NCI-H2171 (cell line): Measurements from ENCODE around the gene FRRS1.
A peak's percentile ranks its signal among the peaks of the same experiment; 100 is the strongest.

Experiments
- DNase-seq: peaks from one replicate; lab custom pipeline; 2025; lab: John Stamatoyannopoulos, UW

FRRS1 gene

GRCh38 chr1:99728494-99729235, 37.8 kb downstream of the FRRS1 start:
- peak; percentile 21 for DNase-seq

GRCh38 chr1:99727575-99728185, 38.8 kb downstream of the FRRS1 start:
- no peak for DNase-seq

- no peak for DNase-seq
Observed at GRCh38 chr1:99726818-99727217, 39.6 kb downstream of the FRRS1 start.

DNA sequence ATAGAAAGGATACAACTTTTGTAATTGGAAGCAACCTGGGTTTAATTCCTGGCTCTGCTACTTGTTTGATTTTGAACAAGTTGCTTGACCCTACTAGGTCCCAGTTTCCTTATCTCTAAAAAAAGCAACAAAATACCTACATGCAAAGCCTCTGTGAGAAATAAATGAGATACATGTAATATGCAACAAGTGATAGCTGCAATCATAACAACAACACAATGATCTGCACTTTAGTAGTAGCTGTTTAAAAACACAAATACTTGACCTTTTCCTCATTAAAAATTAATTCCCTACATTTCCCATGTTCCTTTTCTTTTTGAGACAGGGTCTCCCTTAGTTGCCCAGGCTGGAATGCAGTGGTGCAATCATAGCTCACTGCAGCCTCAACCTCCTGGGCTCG, 40.0 kb downstream of the FRRS1 start:
- no peak for DNase-seq

DNA sequence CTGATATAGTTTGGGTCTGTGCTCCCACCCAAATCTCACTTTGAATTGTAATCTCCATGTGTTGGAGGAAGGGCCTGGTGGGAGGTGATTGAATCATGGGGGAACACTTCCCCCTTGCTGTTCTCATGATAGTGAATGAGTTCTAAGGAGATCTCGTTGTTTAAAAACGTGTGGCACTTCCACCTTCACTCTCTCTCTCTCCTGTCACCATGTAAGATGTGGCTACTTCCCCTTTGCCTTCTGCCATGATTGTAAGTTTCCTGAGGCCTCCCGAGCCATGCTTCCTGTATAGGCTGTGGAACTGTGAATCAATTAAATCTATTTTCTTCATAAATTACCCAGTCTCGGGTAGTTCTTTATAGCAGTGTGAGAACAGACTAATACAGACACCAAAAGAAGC, 40.4 kb downstream of the FRRS1 start:
- no peak for DNase-seq

- DNase-seq: no peak
Observed at GRCh38 chr1:99723251-99723650, 43.2 kb downstream of the FRRS1 start.

DNA sequence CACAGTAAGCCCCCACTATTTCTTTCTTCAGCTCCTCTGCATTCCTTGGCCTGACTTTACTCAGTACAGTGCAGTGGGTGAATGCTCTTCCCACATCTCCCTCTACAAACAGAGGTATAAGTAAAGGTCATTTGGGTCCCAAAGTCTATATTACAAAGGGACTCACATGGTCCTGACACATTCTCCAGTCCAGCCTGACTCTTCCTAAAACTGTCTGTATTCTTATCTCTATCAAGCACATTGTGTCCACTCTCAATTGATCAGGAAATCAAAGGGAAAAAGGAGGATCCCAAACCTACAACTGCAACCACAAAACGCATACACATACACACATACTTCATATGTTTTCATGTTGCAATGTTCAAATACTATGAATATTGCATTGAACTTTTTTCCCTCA, 49.4 kb downstream of the FRRS1 start:
- DNase-seq: no peak

DNA sequence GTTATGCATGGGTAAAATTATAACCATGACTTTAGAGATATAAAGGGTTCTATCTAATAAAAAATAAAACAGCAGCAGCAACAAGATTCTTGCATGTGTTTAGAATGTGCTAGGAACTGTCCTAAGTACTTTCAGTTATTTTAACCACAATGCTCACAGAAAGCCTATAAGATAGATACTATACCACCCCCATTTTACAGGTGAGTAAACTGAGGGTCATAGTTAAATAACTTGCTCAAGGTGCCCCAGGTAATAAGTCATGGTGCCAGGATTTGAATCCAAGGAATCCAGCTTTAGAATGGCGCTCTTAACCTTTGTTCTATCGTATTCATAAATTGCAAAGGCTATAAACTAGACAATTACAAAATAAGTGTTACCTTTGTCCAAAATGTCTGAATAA, 53.4 kb downstream of the FRRS1 start:
- no peak for DNase-seq

DNA sequence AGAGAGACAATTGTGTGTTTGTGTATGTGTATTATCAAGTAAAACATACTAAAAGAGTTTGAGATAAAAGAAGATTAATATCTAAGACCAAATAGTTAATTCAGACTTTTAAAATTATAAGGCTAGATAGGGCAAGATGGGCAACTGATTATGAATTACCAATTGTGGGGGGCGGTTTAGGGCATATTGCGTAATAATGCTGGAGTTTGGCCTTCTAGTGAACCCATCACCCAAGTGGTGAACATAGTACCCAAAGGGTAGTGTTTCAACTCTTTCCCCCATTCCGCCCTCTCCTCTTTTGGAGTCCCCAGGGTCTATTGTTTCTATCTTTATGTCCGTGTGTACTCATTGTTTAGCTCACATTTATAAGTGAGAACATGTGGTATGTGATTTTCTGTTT, 55.4 kb downstream of the FRRS1 start:
- DNase-seq: no peak

- peak; percentile 34 for DNase-seq
Observed at GRCh38 chr1:99707535-99708142, 58.8 kb downstream of the FRRS1 start.

GRCh38 chr1:99705385-99705784, 61.0 kb downstream of the FRRS1 start:
- no peak for DNase-seq

- peak; percentile 5 for DNase-seq
Observed at GRCh38 chr1:99704356-99704816, 62.0 kb downstream of the FRRS1 start.

DNA sequence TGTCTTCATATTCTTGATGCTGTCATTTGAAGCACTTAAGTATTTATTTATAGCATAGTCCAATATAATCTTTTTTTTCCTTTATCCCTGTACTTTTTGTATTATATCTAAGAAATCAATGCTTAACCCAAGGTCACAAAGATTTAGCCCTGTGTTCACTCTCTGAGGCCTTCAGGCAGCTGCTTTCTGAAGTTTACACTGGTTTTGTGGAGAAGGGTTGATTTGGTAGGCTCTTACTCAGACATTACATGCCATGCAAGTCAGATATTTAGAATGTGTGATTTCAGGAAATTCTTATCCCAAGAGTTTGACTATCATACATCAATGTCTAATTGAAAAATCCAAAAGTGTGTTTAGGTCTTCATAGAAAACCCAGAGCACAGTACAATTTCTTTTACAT, 64.2 kb downstream of the FRRS1 start:
- no peak for DNase-seq

DNA sequence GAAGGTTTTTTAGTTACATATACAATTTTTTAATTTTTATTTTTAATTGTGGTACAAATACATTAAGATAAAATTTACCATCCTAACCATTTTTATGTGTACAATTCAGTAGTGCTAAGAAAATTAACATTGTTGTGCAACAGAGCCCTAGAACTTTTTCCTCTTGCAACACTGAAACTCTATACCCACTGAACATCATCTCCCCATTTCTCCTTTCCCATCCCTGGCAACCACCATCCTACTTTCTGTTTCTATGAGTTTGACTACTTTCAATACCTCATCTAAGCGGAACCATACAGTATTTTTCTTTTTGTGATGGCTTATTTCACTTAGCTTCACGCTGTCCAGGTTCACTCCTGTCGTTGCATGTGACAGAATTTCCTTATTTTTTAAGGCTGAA, 66.4 kb downstream of the FRRS1 start:
- no peak for DNase-seq

DNA sequence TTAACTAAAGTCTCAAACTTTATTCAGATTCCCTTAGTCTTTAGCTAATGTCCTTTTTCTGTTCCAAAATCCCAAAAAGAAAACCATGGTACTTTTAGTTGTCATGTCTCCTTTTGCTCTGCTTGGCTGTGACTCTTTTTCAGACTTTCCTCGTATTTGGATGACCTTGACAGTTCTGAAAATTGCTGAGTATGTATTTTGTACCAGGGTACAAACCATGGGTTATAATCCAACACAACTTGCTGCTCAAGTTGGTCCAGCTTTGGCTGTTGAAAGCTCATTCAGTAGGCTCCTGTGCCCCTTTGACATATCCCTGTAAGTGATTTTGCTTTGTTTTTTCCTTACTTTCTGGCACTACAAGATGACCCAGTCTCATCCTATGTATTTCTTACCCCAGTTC, 68.9 kb downstream of the FRRS1 start:
- DNase-seq: no peak

- DNase-seq: no peak
Observed at GRCh38 chr1:99696616-99697015, 69.8 kb downstream of the FRRS1 start.

- DNase-seq: no peak
Observed at GRCh38 chr1:99691175-99691574, 75.3 kb downstream of the FRRS1 start.

DNA sequence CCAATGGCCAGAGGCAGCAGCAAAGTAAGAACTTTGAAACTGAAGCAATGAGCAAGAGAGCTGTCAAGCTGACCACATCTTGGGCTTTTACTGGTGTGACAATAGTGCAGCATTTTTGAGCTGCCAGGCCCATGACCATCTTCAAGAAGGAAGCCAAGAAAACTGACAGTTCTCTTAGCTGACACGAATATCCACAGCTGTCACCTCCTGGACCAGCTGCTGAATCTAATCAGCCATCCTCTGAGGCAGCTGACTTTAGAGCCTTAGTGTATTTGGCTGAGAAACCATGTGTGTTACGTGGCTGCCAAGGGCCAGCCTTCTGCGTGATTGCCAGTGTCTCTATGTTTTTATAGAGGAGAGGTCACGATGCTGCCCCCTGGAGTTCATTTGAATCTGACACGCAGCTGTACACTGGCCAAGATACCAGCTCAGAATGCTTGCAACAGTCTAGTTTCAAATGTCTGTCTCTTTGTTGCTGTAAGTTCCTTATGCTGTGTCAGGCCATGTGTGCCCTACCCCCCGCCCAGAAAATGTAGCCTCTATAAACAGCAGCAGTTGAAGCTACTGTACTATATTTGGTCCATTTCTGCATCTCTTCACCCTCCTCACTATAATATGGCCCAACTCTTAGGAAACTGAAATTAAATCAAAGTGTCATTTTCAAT, 80.8 kb downstream of the FRRS1 start:
- peak; percentile 78 for DNase-seq

DNA sequence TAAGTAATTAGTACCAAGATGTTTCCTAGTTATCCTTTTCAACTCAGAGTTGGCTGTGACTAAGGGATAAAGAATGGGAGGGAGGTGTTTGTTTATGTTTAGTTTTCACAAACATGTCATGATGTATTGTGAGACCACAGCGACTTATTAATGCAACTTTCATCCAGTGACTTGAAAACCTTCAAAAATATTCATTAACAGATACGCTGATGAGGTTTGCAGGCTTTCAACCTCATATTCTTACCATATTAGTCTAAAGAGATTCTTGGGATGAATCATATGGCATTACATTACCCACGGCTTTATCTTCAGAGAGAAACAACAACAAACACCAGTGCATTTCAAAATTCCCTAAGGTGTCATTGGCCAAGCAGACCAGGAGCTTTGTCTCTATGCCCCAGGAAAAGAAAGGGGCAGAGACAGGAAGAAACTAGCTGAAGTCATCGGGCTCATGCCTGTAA, 84.1 kb downstream of the FRRS1 start:
- DNase-seq: no peak

DNA sequence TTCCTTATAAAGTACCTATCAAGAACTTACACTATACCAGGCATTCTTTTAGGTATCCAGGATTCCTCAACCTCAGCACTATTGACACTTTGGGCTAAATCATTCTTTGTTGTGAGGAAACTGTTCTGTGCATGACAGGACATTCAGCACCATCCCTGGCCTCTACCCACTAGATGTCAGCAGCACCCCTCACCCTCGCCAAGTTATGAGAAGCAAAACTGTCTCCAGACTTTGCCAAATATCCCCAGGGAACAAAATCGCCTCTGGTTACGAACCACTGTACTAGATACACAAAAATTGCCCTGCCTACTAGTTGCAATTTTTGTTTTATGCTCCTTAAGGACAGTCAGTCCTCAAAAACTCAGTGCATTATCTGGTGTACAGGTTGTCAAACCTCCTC, 84.9 kb downstream of the FRRS1 start:
- DNase-seq: no peak

- DNase-seq: no peak
Observed at GRCh38 chr1:99680270-99680669, 86.2 kb downstream of the FRRS1 start.

- DNase-seq: no peak
Observed at GRCh38 chr1:99677416-99677815, 89.0 kb downstream of the FRRS1 start.

- DNase-seq: no peak
Observed at GRCh38 chr1:99676876-99677275, 89.6 kb downstream of the FRRS1 start.
